Measurements from ENCODE around the gene FCHO1.

DNA sequence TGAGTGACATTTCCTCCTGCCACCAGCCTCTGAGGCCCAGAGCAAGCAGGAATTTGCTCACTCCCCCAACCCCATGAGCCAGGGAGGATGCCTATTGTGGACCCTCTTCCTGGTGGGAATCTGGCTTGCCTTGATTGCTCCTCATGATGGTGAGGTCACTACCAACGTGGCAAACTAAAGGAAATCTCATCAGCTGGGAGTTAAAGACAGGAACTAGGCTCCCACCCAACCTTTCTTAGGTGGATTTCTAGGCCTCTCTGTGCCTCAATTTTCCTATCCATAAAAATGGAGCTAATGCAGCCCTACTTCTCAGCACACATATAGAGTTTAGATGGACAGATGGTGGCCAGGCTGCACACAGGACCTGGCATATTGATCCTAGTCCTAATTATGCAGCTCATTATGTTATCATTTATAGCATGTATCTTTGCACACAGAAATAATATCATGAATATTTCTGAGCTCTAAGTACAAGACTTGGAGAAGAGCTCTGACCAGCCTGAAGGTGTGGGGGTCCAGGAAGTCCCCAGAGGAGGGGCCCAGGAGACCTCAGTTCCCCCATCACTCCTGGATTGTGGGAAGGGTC, 45.7 kb downstream of the FCHO1 start:
- TF ChIP-seq, protein P1, sequence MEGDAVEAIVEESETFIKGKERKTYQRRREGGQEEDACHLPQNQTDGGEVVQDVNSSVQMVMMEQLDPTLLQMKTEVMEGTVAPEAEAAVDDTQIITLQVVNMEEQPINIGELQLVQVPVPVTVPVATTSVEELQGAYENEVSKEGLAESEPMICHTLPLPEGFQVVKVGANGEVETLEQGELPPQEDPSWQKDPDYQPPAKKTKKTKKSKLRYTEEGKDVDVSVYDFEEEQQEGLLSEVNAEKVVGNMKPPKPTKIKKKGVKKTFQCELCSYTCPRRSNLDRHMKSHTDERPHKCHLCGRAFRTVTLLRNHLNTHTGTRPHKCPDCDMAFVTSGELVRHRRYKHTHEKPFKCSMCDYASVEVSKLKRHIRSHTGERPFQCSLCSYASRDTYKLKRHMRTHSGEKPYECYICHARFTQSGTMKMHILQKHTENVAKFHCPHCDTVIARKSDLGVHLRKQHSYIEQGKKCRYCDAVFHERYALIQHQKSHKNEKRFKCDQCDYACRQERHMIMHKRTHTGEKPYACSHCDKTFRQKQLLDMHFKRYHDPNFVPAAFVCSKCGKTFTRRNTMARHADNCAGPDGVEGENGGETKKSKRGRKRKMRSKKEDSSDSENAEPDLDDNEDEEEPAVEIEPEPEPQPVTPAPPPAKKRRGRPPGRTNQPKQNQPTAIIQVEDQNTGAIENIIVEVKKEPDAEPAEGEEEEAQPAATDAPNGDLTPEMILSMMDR (IDR thresholded peaks at IDR 0.05) = no peak
- TF ChIP-seq ZFX (IDR thresholded peaks at IDR 0.05; ENCODE audit: borderline replicate concordance) = no peak
